Neural cell (in vitro differentiated cells): ENCODE measurements around the gene AOAH. TPM values are rescaled to one million over a fixed set of nuclear protein-coding genes. Genes with fewer than 3 reads are reported as not detected.

Experiments
- H2AFZ ChIP-seq: fragments of 200-600, 300-800 bp; sonication (generic), shearing (Covaris generic); 2 replicates; pipeline ENCODE4 v1.6.0; 2014; ENCODE audit warnings: low read depth, mild to moderate bottlenecking, antibody characterized with exemption, low read length, moderate library complexity
- H3F3A ChIP-seq: fragments of 200-600 bp; shearing (Covaris generic); 2 replicates; pipeline ENCODE4 v1.6.1; 2016; ENCODE audit warnings: mild to moderate bottlenecking, moderate library complexity, mixed read lengths, antibody characterized with exemption, low read length; ENCODE audit not compliant: insufficient read depth, poor library complexity, severe bottlenecking
- H3K27ac ChIP-seq: fragments of 200-600, 300-800 bp; sonication (generic), shearing (Covaris generic); 2 replicates; pipeline ENCODE4 v1.5.1; 2014; ENCODE audit warnings: mild to moderate bottlenecking, low read length, moderate library complexity
- H3K27me3 ChIP-seq: fragments of 300-800, 200-600 bp; sonication (generic), shearing (Covaris generic); 2 replicates; pipeline ENCODE4 v1.6.0; 2014; ENCODE audit warnings: mild to moderate bottlenecking, low read depth, low read length, moderate library complexity; ENCODE audit not compliant: insufficient read depth
- H3K36me3 ChIP-seq: fragments of 300-800, 200-600 bp; sonication (generic), shearing (Covaris generic); 2 replicates; pipeline ENCODE4 v1.5.1; 2014; ENCODE audit warnings: mild to moderate bottlenecking, antibody characterized with exemption, low read length, moderate library complexity; ENCODE audit not compliant: insufficient read depth
- H3K4me2 ChIP-seq: fragments of 300-800, 200-600 bp; sonication (generic), shearing (Covaris generic); 2 replicates; pipeline ENCODE4 v1.6.0; 2014; ENCODE audit warnings: mild to moderate bottlenecking, low read length
- H3K4me3 ChIP-seq: fragments of 300-800, 200-600 bp; sonication (generic), shearing (Covaris generic); 2 replicates; pipeline ENCODE4 v1.5.1; 2014; ENCODE audit warnings: mild to moderate bottlenecking, low read length, moderate library complexity
- H3K79me2 ChIP-seq: fragments of 200-600 bp; shearing (Covaris generic); replicated peaks from 2 replicates; pipeline ENCODE4 v1.6.0; 2014; ENCODE audit warnings: mild to moderate bottlenecking, low read length, moderate library complexity; ENCODE audit not compliant: insufficient read depth
- H3K9ac ChIP-seq: fragments of 300-800, 200-600 bp; sonication (generic), shearing (Covaris generic); 2 replicates; pipeline ENCODE4 v1.6.1; 2016; ENCODE audit warnings: mild to moderate bottlenecking, low read length, mixed read lengths
- H3K9me2 ChIP-seq: fragments of 200-600 bp; shearing (Covaris generic); 2 replicates; pipeline ENCODE4 v1.6.1; 2016; ENCODE audit warnings: mild to moderate bottlenecking, low read length, mixed read lengths; ENCODE audit not compliant: insufficient read depth
- H3K9me3 ChIP-seq: fragments of 200-600, 300-800 bp; sonication (generic), shearing (Covaris generic); 2 replicates; pipeline ENCODE4 v1.6.1; 2016; ENCODE audit warnings: mild to moderate bottlenecking, mixed run types, low read length, moderate library complexity, mixed read lengths
- H4K20me1 ChIP-seq: fragments of 200-600 bp; shearing (Covaris generic); 2 replicates; pipeline ENCODE4 v1.6.1; 2016; ENCODE audit warnings: mild to moderate bottlenecking, mixed run types; ENCODE audit not compliant: insufficient read depth
- EP300 ChIP-seq: fragments of 450-650 bp; conservative IDR thresholded peaks from 2 replicates; pipeline ENCODE4 v1.6.1; 2014; ENCODE audit warnings: antibody characterized with exemption, mild to moderate bottlenecking, moderate library complexity; ENCODE audit not compliant: poor library complexity, severe bottlenecking
- EZH2 ChIP-seq: fragments of 200-600, 300-800 bp; shearing (Covaris generic), sonication (generic); IDR thresholded peaks from 2 replicates; pipeline ENCODE4 v1.6.1; 2014; ENCODE audit warnings: antibody characterized with exemption, low read length, borderline replicate concordance, mild to moderate bottlenecking; ENCODE audit not compliant: insufficient read depth, poor library complexity, severe bottlenecking
- MXI1 ChIP-seq: fragments of 450-650 bp; conservative IDR thresholded peaks from 2 replicates; pipeline ENCODE4 v1.6.1; 2014; ENCODE audit warnings: antibody characterized with exemption, mild to moderate bottlenecking; ENCODE audit not compliant: poor library complexity, severe bottlenecking
- POLR2AphosphoS5 ChIP-seq: IDR thresholded peaks from 2 replicates; pipeline ENCODE4 v1.6.1; 2012
- RAD21 ChIP-seq: fragments of 450-650 bp; conservative IDR thresholded peaks from 2 replicates; pipeline ENCODE4 v1.6.1; 2014; ENCODE audit warnings: antibody characterized with exemption, mild to moderate bottlenecking, moderate library complexity
- SMC3 ChIP-seq: fragments of 450-650 bp; conservative IDR thresholded peaks from 2 replicates; pipeline ENCODE4 v1.6.1; 2014; ENCODE audit warnings: antibody characterized with exemption, mild to moderate bottlenecking, moderate library complexity; ENCODE audit not compliant: poor library complexity
- TAF1 ChIP-seq: IDR thresholded peaks from 2 replicates; pipeline ENCODE4 v1.6.1; 2012; ENCODE audit warnings: low read depth
- polyA plus RNA-seq: library from polyadenylated mRNA; depleted of rRNA; stranded (reverse); fragments of >200 nt; gene quantifications from 2 replicates; pipeline ENCODE4 v1.2.3, GENCODE V29; 2014
- TF ChIP-seq, protein P1 (sequence below): fragments of 450-650 bp; IDR thresholded peaks from 2 replicates; pipeline ENCODE4 v1.5.1; 2014; ENCODE audit warnings: antibody characterized with exemption, mild to moderate bottlenecking, moderate library complexity; ENCODE audit not compliant: poor library complexity, severe bottlenecking
- TF ChIP-seq, protein P2 (sequence below): IDR thresholded peaks from 2 replicates; pipeline ENCODE4 v1.6.1; 2012; ENCODE audit warnings: borderline replicate concordance

Gene AOAH
- polyA plus RNA-seq, 1 donor from 2014 or later = 4.3 TPM

DNA sequence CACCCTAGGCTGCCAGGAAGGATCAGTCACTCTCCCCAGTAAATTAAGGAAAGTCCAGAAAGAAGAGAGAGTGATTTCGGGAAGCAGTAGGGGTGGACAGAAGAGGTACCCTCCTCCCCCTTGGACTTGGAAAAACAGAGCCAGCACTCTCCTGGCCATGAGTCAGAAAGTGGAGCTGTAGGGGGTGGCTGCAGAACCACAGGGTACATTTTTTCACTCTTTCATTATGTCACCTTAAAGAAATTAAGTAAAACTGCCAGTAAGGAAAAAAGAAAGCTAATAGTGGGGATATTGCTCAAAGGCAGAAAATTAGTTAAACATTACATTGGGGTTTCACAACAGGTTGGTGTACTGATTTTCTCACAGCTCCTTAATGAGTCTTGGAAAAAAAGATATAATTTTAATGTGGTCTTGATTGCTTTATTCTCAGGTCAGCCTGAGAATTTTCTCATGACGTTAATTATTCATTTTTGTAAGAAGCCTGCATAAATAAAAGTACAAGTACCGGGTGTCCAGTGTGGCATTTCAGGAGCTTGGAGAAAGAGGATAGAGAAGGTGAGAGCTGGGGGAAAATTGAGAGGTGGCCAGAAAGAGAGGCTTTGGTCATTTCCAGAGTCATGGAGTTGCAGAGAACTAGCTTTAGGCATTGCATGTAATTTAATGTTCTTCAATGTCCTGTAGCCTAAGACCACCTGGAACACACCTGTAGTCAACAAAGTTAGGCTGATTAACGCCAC, 23.2 kb upstream of the AOAH start:
- Histone ChIP-seq H3K9me3 (no peaks in the 10 kb centered on the region), H3K27ac (no peak overlapping the region), H3K79me2 (no peaks in the 10 kb centered on the region), H4K20me1 (no peaks in the 10 kb centered on the region), H3K4me2 (no peak overlapping the region), H3K9ac (no peak overlapping the region), H3K36me3 (no peaks in the 10 kb centered on the region), H3F3A (no peaks in the 10 kb centered on the region), H3K4me3 (no peak overlapping the region), H3K9me2 (no peaks in the 10 kb centered on the region), H3K27me3 (no peaks in the 10 kb centered on the region), H2AFZ (no peak overlapping the region)
- TF ChIP-seq, protein P1, sequence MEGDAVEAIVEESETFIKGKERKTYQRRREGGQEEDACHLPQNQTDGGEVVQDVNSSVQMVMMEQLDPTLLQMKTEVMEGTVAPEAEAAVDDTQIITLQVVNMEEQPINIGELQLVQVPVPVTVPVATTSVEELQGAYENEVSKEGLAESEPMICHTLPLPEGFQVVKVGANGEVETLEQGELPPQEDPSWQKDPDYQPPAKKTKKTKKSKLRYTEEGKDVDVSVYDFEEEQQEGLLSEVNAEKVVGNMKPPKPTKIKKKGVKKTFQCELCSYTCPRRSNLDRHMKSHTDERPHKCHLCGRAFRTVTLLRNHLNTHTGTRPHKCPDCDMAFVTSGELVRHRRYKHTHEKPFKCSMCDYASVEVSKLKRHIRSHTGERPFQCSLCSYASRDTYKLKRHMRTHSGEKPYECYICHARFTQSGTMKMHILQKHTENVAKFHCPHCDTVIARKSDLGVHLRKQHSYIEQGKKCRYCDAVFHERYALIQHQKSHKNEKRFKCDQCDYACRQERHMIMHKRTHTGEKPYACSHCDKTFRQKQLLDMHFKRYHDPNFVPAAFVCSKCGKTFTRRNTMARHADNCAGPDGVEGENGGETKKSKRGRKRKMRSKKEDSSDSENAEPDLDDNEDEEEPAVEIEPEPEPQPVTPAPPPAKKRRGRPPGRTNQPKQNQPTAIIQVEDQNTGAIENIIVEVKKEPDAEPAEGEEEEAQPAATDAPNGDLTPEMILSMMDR = no peak
- TF ChIP-seq SMC3 (no peak), MXI1 (no peak), EP300 (no peak), TAF1 (no peak), POLR2AphosphoS5 (no peak), RAD21 (no peak), EZH2 (no peak)
- TF ChIP-seq, protein P2, sequence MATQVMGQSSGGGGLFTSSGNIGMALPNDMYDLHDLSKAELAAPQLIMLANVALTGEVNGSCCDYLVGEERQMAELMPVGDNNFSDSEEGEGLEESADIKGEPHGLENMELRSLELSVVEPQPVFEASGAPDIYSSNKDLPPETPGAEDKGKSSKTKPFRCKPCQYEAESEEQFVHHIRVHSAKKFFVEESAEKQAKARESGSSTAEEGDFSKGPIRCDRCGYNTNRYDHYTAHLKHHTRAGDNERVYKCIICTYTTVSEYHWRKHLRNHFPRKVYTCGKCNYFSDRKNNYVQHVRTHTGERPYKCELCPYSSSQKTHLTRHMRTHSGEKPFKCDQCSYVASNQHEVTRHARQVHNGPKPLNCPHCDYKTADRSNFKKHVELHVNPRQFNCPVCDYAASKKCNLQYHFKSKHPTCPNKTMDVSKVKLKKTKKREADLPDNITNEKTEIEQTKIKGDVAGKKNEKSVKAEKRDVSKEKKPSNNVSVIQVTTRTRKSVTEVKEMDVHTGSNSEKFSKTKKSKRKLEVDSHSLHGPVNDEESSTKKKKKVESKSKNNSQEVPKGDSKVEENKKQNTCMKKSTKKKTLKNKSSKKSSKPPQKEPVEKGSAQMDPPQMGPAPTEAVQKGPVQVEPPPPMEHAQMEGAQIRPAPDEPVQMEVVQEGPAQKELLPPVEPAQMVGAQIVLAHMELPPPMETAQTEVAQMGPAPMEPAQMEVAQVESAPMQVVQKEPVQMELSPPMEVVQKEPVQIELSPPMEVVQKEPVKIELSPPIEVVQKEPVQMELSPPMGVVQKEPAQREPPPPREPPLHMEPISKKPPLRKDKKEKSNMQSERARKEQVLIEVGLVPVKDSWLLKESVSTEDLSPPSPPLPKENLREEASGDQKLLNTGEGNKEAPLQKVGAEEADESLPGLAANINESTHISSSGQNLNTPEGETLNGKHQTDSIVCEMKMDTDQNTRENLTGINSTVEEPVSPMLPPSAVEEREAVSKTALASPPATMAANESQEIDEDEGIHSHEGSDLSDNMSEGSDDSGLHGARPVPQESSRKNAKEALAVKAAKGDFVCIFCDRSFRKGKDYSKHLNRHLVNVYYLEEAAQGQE = no peak

DNA sequence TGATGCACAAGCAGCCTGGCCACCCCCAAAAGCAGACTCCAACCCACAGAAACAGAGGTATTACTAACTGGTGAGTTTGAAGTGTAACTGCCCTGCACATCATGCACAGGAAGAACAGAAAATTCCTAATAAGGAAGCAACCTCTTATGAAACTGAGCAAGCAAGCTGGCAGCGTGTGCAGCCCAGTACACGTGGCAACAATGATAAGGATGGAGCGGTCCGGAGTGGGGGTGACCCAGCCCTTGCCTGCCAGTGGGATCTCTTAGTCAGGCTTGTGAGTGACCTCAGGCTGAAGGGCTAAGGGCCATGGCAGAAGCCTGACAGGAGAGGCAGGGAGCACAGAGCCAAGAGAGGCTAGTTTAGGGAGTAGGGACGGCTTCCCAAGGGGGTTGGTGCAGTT, 22.1 kb upstream of the AOAH start:
- Histone ChIP-seq H3K4me3 (no peak overlapping the region), H3K27ac (no peak overlapping the region), H4K20me1 (no peaks in the 10 kb centered on the region), H3K9ac (no peak overlapping the region), H2AFZ (no peak overlapping the region), H3K27me3 (no peaks in the 10 kb centered on the region), H3K36me3 (no peaks in the 10 kb centered on the region), H3K4me2 (no peak overlapping the region), H3F3A (no peaks in the 10 kb centered on the region), H3K9me2 (no peaks in the 10 kb centered on the region), H3K79me2 (no peaks in the 10 kb centered on the region), H3K9me3 (no peaks in the 10 kb centered on the region)
- TF ChIP-seq, protein P1 = no peak
- TF ChIP-seq MXI1 = no peak
- no peak for TF ChIP-seq RAD21
- TF ChIP-seq EP300 = no peak
- TF ChIP-seq EZH2 = no peak
- TF ChIP-seq POLR2AphosphoS5 = no peak
- TF ChIP-seq SMC3 = no peak
- TF ChIP-seq, protein P2 = no peak
- TF ChIP-seq TAF1 = no peak
